Peyer's patch (tissue), 4 donors: ENCODE data around the gene RBM33. TPM values are rescaled to one million over a fixed set of nuclear protein-coding genes. Genes with fewer than 3 reads are reported as not detected.

Experiments used
- DNase-seq, 3 donors: peaks; one replicate each; pipeline ENCODE4 v3.0.0-alpha.2; 2017 to 2019
- H3K27ac ChIP-seq, 4 donors: fragments of 200-600 bp; sonication (generic); one replicate each; pipeline ENCODE4 v1.5.1; 2016 to 2019
- H3K27me3 ChIP-seq, 2 donors: fragments of 200-600 bp; sonication (generic); one replicate each; pipeline ENCODE4 v1.5.1; 2019
- H3K36me3 ChIP-seq, 3 donors: fragments of 200-600 bp; sonication (generic); one replicate each; pipeline ENCODE4 v1.5.1; 2016 to 2019
- H3K4me1 ChIP-seq, 4 donors: fragments of 200-600 bp; sonication (generic); one replicate each; pipeline ENCODE4 v1.5.1; 2016 to 2019
- H3K4me3 ChIP-seq, 4 donors: fragments of 200-600 bp; sonication (generic); 1 replicate in 3 of 4; 2 replicates in 1 of 4; pipeline ENCODE4 v1.5.1; 2016 to 2019; ENCODE audit warnings: mild to moderate bottlenecking in 1 of 4
- H3K9me3 ChIP-seq, 4 donors: fragments of 200-600 bp; sonication (generic); one replicate each; pipeline ENCODE4 v1.5.1; 2016 to 2019; ENCODE audit warnings: mild to moderate bottlenecking in 1 of 4
- POLR2A ChIP-seq, 2 donors: fragments of 450-650 bp; IDR thresholded peaks; one replicate each; pipeline ENCODE4 v1.5.1; 2017; ENCODE audit warnings: antibody characterized with exemption in 2 of 2, mild to moderate bottlenecking in 2 of 2, moderate library complexity in 2 of 2
- total RNA-seq, 4 donors: library from RNA; depleted of rRNA; stranded (reverse); fragments of >200 nt; gene quantifications; one replicate each; pipeline ENCODE4 v1.1.0, GENCODE V29; 2016
- TF ChIP-seq, protein P1 (sequence below), 6 experiments: fragments of 450-650 bp in 4 of 6; fragments of 200-600 bp in 2 of 6; sonication (generic) in 1 of 6; IDR thresholded peaks; one replicate each; pipeline ENCODE4 v1.5.1; 2017 to 2019; ENCODE audit warnings: antibody characterized with exemption in 6 of 6, mild to moderate bottlenecking in 3 of 6, moderate library complexity in 1 of 6

The RBM33 gene
- total RNA-seq, 4 donors from 2014 or later, result 87.4 to 191 (median 123) TPM

DNA sequence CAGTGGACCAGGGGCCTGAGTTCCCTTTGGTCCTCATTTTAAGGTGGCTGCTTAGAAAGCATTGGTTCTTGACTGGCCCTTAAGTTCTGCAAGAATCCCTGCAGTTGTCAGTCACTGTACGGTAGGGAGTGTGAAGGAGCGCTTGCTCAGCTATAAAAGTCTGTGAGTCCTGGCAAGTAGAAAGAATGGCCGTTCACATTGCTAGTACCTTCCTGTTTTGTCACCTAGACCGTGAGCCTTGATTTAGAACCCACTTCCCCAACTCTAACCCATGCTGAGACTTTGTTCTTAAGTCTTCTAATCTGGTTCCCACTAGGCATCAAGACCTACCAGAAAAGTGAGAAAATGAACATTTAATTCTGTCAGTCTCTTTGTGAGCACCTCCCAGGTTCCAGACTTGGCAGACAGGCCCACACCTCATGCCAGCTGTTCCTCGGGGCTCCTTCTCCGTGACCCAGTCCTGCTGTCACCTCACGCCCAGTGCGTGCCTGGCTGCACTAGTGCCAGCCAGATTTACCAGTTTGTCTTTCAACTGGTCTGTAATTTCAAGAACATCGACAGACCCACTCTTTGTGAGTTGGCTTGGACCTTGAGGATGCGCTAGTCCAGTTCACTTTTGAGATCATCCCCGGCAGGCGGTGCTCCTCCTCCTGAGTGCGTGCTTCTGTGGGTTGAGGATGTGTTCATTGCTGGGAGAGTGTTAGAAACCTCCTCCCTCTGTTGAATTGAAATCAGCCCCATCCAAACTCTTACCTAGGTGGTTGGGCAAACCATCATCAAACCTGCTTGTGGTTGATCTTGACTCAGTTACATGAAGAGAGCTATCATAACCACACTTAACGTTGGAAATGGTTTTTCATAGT is 89.4 kb downstream of the RBM33 start:
- Histone ChIP-seq H3K4me1 (peaks cover 0 to 21% (median 10%) of the 10 kb centered on the region in 4 donors), H3K4me3 (no peak overlapping the region), H3K9me3 (no peaks in the 10 kb centered on the region), H3K36me3 (peaks cover 0 to 14% (median 0%) of the 10 kb centered on the region in 3 donors), H3K27ac (no peak overlapping the region), H3K27me3 (no peaks in the 10 kb centered on the region)
- DNase-seq, result no peak
- TF ChIP-seq, protein P1, sequence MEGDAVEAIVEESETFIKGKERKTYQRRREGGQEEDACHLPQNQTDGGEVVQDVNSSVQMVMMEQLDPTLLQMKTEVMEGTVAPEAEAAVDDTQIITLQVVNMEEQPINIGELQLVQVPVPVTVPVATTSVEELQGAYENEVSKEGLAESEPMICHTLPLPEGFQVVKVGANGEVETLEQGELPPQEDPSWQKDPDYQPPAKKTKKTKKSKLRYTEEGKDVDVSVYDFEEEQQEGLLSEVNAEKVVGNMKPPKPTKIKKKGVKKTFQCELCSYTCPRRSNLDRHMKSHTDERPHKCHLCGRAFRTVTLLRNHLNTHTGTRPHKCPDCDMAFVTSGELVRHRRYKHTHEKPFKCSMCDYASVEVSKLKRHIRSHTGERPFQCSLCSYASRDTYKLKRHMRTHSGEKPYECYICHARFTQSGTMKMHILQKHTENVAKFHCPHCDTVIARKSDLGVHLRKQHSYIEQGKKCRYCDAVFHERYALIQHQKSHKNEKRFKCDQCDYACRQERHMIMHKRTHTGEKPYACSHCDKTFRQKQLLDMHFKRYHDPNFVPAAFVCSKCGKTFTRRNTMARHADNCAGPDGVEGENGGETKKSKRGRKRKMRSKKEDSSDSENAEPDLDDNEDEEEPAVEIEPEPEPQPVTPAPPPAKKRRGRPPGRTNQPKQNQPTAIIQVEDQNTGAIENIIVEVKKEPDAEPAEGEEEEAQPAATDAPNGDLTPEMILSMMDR (IDR thresholded peaks at IDR 0.05), result no peak
- TF ChIP-seq POLR2A (IDR thresholded peaks at IDR 0.05), result no peak

DNA sequence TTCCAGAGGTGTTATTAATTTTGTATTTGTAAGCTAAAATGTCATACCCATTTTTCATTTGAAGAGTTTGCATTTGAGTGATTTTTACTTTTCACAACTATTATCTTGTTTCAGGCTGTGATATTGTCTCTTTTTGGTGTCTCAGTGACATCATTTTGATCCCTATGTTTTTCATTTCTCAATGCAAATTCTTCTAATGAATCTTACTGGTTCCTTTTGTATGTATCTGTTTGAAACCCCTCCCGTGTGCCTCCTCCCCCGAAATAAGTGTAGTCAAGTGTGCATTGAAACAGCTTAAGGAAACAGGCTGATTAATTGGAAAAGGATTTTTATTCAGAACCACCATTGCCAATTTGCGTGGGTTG is 90.0 kb downstream of the RBM33 start:
- peaks cover 0 to 20% (median 0%) of the 10 kb centered on the region in 3 donors for H3K36me3 ChIP-seq
- H3K4me1 ChIP-seq, result peaks cover 0 to 21% (median 10%) of the 10 kb centered on the region in 4 donors
- no peak overlapping the region for H3K4me3 ChIP-seq
- no peak for TF ChIP-seq POLR2A (IDR thresholded peaks at IDR 0.05)
- TF ChIP-seq, protein P1 (IDR thresholded peaks at IDR 0.05), result no peak
- H3K9me3 ChIP-seq, result no peaks in the 10 kb centered on the region
- H3K27ac ChIP-seq, result no peak overlapping the region
- H3K27me3 ChIP-seq, result no peaks in the 10 kb centered on the region
- no peak for DNase-seq

DNA sequence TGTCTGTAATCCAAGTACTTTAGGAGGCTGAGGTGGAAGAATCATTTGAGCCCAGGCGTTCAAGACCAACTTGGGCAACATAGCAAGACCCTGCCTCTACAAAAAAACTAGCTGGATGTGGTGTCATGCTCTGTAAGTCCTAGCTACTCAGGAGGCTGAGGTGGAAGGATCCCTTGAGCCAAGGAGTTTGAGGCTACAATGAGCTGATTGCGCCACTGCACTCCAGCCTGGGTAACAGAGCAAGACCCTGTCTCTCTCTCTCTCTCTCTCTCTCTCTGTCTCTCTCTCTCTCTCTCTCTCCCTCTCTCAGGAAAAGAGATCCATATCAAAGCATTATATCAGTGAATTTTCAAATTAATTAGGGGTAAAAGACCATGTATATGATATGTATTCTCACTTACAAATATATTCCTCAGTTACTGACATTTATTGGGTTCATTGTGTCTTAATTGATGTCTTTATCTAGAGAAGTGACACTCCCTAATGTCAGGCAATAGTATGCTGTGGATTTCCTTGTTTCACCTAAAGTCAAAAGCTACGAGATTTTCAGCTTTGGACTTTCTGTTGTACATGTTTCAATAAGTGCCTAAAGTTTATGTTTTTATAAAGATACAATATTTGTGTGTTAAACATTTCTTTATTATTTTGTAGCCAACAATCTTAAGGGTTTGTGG is 91.1 kb downstream of the RBM33 start:
- Histone ChIP-seq H3K9me3 (no peaks in the 10 kb centered on the region), H3K4me3 (no peak overlapping the region), H3K36me3 (peaks cover 0 to 32% (median 0%) of the 10 kb centered on the region in 3 donors), H3K27ac (peak overlapping the region in 2 of 4 donors; percentile 46 to 53), H3K27me3 (no peaks in the 10 kb centered on the region), H3K4me1 (peaks cover 0 to 16% (median 5%) of the 10 kb centered on the region in 4 donors)
- no peak for TF ChIP-seq POLR2A (IDR thresholded peaks at IDR 0.05)
- TF ChIP-seq, protein P1 (IDR thresholded peaks at IDR 0.05), result no peak
- no peak for DNase-seq

DNA sequence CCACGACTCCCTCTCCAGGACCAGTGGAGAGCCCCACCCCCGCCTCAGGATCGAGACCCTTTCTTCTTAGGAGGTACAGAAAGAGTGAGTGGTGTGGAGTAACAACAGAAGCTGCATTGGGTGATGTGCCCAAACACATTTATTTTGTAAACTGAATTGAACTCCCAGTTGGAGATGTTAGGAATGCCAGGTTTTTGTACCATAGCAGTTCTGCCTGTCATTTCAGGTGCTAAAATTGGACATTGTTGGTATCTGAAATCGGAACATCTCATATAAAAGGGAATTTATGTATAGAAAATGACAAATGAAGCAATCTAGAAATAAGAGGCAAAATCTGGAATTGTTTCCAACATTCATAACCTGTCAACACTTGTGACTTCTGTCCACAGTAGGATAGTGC is 93.1 kb downstream of the RBM33 start:
- H3K36me3 ChIP-seq, result peaks cover 0 to 52% (median 0%) of the 10 kb centered on the region in 3 donors

DNA sequence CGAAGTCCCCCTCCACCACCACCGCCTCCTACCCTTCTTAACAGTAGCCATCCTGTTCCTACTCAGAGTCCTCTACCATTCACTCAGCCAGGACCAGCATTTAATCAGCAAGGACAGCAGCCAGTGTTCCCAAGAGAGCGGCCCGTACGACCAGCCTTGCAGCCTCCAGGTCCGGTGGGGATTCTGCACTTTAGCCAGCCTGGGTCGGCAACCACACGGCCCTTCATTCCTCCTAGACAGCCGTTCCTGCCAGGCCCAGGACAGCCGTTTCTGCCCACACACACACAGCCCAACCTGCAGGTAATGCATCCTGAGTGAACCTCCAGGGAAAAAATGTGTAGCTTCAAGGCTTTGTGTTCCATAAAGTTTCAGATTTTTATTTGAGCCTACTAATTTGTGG is 93.6 kb downstream of the RBM33 start:
- TF ChIP-seq, protein P1 (IDR thresholded peaks at IDR 0.05), result no peak
- no peak for TF ChIP-seq POLR2A (IDR thresholded peaks at IDR 0.05)
- H3K36me3 ChIP-seq, result peaks cover 0 to 57% (median 0%) of the 10 kb centered on the region in 3 donors

More for the DNA sequence above, 93.1 kb downstream of the RBM33 start:
- DNase-seq, result no peak
- TF ChIP-seq, protein P1 (IDR thresholded peaks at IDR 0.05), result no peak
- TF ChIP-seq POLR2A (IDR thresholded peaks at IDR 0.05), result no peak
- peaks cover 0 to 11% (median 5%) of the 10 kb centered on the region in 4 donors for H3K4me1 ChIP-seq
- no peaks in the 10 kb centered on the region for H3K27me3 ChIP-seq
- no peak overlapping the region for H3K4me3 ChIP-seq
- no peaks in the 10 kb centered on the region for H3K9me3 ChIP-seq
- no peak overlapping the region for H3K27ac ChIP-seq

More for the DNA sequence above, 93.6 kb downstream of the RBM33 start:
- H3K27ac ChIP-seq, result no peak overlapping the region
- H3K4me3 ChIP-seq, result no peak overlapping the region
- no peak for DNase-seq
- H3K9me3 ChIP-seq, result no peaks in the 10 kb centered on the region
- no peaks in the 10 kb centered on the region for H3K27me3 ChIP-seq
- peaks cover 0 to 11% (median 4%) of the 10 kb centered on the region in 4 donors for H3K4me1 ChIP-seq
